ENCODE data around the gene NEK2. TPM values are rescaled to one million over a fixed set of nuclear protein-coding genes. Genes with fewer than 3 reads are reported as not detected.

Gene NEK2
- total and polyA plus RNA-seq, 2 of the 13 experiments (the other 11 are each of a cell fraction or from before 2014, with no cell fraction given): 10.9 to 40.8 TPM

DNA sequence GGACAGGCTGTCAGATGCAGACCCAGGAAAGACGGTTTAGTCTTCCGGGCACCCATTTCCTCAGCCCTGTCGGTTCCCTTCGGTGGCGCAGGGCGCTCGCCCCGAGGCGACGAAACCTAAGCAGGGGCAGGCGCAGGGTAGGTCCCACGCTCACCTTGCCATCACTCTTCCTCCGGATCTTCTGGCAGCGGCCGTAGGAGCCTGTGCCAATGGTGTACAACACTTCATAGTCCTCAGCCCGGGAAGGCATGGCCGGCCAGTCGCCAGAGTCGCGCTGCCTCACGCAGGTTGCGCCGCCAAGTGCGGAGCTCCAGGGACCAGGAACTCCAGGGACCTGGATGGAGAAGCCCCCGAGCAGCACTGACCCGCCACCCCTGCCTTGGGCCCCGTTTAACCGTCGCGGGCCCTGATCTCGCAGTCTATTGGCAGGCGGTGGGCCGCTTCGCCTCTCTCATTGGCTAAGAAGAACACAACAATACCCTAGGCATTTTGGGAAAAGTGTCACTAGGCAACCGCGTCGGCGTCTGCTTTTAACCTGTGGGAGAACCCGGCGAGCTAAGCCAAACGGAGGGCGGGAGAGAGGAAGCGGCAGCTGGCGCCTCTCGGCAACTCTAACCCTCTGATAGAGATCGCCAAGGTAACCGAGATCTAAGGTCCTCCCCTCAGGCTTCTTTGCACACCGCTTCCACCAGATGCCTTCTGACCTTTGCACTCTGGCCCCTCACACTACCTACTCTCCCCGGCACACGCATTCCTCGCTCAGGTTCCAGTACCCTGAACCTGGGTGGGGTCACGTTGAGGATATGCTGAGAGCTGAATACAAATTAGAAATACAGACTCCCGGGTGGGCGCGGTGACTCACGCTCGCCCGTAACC lies at the start of gene NEK2 (continued):
- TF ChIP-seq SALL2 (CRISPR knock-in tag; IDR thresholded peaks at IDR 0.05) (peak; percentile 94), ZNF337 (CRISPR knock-in tag; IDR thresholded peaks at IDR 0.05; ENCODE audit: borderline replicate concordance, low read depth) (peak; percentile 30; the same call in 1 of the 2 replicates), ZNF232 (CRISPR knock-in tag; IDR thresholded peaks at IDR 0.05; ENCODE audit: borderline replicate concordance) (peak; percentile 68; the same call in 1 of the 2 replicates), RNF2 (conservative IDR thresholded peaks at IDR 0.05; ENCODE audit: low read depth) (peak; percentile 51), PHB2 (IDR thresholded peaks at IDR 0.05; ENCODE audit: partially characterized antibody) (no peak), MAZ (IDR thresholded peaks at IDR 0.05; ENCODE audit: borderline replicate concordance, low read depth, low read length) (no peak), MAZ (CRISPR knock-in tag; IDR thresholded peaks at IDR 0.05; ENCODE audit: low read depth) (no peak), HNRNPUL1 (IDR thresholded peaks at IDR 0.05; ENCODE audit: low read depth, low read length) (no peak), ZNF234 (CRISPR knock-in tag; conservative IDR thresholded peaks at IDR 0.05) (no peak), ZNF709 (CRISPR knock-in tag; IDR thresholded peaks at IDR 0.05) (peak; percentile 38; the same call in 1 of the 2 replicates)
- TF ChIP-seq, protein P1, sequence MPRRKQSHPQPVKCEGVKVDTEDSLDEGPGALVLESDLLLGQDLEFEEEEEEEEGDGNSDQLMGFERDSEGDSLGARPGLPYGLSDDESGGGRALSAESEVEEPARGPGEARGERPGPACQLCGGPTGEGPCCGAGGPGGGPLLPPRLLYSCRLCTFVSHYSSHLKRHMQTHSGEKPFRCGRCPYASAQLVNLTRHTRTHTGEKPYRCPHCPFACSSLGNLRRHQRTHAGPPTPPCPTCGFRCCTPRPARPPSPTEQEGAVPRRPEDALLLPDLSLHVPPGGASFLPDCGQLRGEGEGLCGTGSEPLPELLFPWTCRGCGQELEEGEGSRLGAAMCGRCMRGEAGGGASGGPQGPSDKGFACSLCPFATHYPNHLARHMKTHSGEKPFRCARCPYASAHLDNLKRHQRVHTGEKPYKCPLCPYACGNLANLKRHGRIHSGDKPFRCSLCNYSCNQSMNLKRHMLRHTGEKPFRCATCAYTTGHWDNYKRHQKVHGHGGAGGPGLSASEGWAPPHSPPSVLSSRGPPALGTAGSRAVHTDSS (CRISPR knock-in tag; conservative IDR thresholded peaks at IDR 0.05): no peak; the same call in 1 of the 2 replicates
- TF ChIP-seq, protein P2, sequence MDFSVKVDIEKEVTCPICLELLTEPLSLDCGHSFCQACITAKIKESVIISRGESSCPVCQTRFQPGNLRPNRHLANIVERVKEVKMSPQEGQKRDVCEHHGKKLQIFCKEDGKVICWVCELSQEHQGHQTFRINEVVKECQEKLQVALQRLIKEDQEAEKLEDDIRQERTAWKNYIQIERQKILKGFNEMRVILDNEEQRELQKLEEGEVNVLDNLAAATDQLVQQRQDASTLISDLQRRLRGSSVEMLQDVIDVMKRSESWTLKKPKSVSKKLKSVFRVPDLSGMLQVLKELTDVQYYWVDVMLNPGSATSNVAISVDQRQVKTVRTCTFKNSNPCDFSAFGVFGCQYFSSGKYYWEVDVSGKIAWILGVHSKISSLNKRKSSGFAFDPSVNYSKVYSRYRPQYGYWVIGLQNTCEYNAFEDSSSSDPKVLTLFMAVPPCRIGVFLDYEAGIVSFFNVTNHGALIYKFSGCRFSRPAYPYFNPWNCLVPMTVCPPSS (IDR thresholded peaks at IDR 0.05): no peak
- TF ChIP-seq, protein P3, sequence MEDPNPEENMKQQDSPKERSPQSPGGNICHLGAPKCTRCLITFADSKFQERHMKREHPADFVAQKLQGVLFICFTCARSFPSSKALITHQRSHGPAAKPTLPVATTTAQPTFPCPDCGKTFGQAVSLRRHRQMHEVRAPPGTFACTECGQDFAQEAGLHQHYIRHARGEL (CRISPR knock-in tag; IDR thresholded peaks at IDR 0.05): no peak
- TF ChIP-seq, protein P4, sequence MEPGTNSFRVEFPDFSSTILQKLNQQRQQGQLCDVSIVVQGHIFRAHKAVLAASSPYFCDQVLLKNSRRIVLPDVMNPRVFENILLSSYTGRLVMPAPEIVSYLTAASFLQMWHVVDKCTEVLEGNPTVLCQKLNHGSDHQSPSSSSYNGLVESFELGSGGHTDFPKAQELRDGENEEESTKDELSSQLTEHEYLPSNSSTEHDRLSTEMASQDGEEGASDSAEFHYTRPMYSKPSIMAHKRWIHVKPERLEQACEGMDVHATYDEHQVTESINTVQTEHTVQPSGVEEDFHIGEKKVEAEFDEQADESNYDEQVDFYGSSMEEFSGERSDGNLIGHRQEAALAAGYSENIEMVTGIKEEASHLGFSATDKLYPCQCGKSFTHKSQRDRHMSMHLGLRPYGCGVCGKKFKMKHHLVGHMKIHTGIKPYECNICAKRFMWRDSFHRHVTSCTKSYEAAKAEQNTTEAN (CRISPR knock-in tag; conservative IDR thresholded peaks at IDR 0.05): peak; percentile 98
- TF ChIP-seq, protein P5, sequence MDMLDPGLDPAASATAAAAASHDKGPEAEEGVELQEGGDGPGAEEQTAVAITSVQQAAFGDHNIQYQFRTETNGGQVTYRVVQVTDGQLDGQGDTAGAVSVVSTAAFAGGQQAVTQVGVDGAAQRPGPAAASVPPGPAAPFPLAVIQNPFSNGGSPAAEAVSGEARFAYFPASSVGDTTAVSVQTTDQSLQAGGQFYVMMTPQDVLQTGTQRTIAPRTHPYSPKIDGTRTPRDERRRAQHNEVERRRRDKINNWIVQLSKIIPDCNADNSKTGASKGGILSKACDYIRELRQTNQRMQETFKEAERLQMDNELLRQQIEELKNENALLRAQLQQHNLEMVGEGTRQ (IDR thresholded peaks at IDR 0.05; ENCODE audit: low read depth, low read length): no peak
- TF ChIP-seq, protein P5 (CRISPR knock-in tag; IDR thresholded peaks at IDR 0.05; ENCODE audit: borderline replicate concordance): no peak; the same call in 1 of the 2 replicates
- TF ChIP-seq, protein P6, sequence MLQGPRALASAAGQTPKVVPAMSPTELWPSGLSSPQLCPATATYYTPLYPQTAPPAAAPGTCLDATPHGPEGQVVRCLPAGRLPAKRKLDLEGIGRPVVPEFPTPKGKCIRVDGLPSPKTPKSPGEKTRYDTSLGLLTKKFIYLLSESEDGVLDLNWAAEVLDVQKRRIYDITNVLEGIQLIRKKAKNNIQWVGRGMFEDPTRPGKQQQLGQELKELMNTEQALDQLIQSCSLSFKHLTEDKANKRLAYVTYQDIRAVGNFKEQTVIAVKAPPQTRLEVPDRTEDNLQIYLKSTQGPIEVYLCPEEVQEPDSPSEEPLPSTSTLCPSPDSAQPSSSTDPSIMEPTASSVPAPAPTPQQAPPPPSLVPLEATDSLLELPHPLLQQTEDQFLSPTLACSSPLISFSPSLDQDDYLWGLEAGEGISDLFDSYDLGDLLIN (CRISPR knock-in tag; IDR thresholded peaks at IDR 0.05; ENCODE audit: borderline replicate concordance): peak; percentile 7; the same call in 1 of the 2 replicates
- TF ChIP-seq, protein P7, sequence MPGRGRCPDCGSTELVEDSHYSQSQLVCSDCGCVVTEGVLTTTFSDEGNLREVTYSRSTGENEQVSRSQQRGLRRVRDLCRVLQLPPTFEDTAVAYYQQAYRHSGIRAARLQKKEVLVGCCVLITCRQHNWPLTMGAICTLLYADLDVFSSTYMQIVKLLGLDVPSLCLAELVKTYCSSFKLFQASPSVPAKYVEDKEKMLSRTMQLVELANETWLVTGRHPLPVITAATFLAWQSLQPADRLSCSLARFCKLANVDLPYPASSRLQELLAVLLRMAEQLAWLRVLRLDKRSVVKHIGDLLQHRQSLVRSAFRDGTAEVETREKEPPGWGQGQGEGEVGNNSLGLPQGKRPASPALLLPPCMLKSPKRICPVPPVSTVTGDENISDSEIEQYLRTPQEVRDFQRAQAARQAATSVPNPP (CRISPR knock-in tag; IDR thresholded peaks at IDR 0.05): peak; percentile 74; the same call in 1 of the 2 replicates

Measured in HepG2 (cell line).